Suppressor macrophage treated with lipopolysaccharide for 4 hours (primary cell): ENCODE measurements around the gene AHCYL1.
A peak's percentile ranks its signal among the peaks of the same experiment; 100 is the strongest.

Experiments
- DNase-seq: peaks from one replicate; pipeline ENCODE4 v3.0.0-alpha.2; 2020

The AHCYL1 gene

GRCh38 chr1:109977225-109977624 lies 7.3 kb upstream of the AHCYL1 start:
- no peak for DNase-seq

DNA sequence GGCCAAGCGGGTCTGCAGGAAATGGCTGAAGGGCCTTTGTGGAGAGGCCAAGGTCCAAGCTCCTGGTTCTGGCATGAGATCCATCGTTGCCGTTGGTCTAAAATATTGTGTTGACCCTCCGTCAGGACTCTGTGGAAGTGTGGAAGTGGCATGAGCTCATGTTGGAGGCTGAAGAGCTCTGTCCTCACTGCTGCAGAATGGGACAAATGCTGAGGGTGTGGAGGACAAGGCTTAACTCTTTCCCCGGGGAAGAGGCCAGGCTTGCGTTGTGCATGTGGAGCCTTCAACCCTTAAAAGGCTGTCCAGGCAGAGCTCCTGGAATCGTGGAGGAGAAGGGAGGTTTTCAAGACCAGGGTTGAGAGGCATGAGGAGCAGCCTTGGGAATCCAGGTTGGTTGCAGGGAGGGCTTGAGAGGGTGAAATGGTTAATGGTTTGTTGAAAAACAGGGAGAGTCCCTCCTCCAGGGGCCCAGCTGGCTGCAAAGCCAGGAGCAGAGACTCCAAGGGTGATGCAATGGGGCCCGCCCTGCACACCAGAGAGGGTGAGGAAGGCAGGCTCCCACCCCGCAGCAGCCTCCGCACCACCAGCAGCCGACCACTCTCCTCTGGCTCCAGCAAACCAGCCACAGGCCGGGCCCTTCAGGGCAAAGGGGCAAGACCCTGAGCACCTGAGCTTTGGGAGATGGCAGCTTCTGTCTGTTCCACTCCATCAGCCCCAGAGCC lies 6.7 kb upstream of the AHCYL1 start:
- no peak for DNase-seq

DNA sequence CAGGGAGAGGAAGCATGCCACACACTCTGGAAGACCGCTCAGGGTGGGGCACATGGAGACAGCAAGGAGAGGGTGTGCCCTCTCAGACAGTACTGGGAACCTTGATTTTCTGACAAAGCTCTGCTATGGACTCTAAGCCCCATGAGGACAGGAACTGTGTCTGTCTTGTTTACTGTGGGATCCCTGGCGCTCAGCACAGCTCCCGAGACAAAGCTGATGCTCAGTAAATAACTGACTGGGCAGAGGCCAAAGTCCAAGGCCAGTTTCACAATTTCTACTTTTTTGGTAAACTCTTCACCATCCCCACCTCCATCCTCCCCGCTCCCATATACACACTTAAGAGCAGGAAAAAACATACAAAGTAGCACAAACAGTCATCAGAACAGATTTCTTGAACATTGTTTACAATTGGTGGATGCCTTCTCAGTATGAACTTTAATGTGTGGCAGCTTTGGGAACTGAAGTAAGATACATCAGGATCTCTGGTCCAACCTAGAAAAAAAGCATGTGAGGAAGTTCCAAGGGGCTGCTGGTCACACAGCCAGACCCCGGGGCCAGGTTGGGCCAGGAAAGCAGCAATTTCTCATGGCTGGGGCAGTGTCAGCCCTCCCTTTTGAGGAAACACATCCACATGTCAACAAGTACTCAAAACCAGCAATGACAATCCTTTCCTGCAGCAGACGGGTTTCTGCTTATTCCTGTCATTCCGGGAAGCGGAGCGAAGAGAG lies 5.6 kb upstream of the AHCYL1 start:
- no peak for DNase-seq

DNA sequence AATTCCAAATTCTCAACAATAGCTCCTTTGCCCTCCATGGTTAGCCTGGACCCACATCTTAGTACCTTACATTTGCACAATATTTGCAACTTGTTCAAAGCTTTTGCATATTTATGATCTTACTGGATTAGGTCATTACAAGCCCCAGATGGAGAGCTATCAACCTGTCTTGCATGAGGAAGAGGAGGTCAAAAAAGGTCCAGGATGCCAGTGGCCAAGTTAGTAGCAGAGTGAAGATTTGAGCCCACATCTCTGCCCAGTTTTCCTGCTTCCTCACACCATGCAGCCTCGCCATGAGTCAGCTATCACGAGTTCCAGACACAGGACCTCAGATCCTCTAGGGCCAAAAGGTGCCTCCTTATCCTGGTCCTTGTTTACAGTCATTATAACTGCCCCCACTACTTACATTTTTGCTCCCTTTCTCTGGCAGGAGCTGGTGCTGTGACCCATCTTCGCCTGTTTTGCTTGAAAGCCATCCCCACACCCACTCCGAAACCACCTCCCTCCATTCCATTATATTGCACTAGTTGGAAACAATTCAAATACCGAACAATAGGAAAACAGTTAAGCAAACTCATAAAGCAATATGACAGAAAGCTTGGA lies 5.0 kb upstream of the AHCYL1 start:
- DNase-seq, result peak; percentile 64

- no peak for DNase-seq
Measured at GRCh38 chr1:109980324-109981003, 4.1 kb upstream of the AHCYL1 start.

GRCh38 chr1:109981004-109981335 lies 3.6 kb upstream of the AHCYL1 start:
- DNase-seq, result no peak

DNA sequence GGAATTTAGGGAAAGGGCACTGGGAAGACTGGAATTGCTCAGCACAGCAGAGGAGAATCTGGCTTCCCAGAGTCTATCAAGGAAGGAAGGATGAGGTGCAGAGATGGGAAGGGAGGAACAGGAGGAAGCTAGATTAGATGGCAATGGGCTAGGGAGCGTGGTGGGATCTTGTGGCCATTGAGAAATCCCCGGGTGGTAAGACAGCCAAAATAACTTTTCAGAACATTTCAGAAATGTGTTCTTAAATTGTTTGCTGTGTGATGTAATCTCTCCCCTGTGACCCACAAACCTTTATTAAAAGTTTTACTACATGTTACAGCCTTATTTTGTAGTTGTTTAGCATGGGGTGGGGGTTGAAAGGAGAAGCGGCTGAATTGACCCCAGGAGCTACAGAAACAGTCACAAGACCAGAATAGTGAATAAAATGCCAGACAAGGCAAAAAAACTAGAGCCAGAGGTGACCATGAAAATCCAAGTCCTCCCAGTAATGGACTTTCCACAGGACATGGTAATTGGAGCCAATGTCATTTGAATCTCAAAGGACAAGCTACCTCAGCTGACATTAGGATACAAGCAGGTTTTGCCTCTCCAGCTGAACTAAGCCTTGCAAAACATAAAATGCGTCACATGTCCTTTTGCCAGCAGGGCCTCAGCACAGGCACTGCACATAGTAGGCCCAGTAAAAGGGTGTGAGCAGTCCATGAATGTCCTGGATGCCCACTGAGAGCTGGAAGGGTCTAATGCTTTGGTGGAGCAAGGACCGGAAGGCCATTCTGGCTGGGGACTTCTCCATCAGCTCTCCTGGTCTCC lies 980 bp upstream of the AHCYL1 start:
- no peak for DNase-seq

- peak; percentile 13 for DNase-seq
Measured at GRCh38 chr1:109984190-109984455, 442 bp upstream of the AHCYL1 start.

DNA sequence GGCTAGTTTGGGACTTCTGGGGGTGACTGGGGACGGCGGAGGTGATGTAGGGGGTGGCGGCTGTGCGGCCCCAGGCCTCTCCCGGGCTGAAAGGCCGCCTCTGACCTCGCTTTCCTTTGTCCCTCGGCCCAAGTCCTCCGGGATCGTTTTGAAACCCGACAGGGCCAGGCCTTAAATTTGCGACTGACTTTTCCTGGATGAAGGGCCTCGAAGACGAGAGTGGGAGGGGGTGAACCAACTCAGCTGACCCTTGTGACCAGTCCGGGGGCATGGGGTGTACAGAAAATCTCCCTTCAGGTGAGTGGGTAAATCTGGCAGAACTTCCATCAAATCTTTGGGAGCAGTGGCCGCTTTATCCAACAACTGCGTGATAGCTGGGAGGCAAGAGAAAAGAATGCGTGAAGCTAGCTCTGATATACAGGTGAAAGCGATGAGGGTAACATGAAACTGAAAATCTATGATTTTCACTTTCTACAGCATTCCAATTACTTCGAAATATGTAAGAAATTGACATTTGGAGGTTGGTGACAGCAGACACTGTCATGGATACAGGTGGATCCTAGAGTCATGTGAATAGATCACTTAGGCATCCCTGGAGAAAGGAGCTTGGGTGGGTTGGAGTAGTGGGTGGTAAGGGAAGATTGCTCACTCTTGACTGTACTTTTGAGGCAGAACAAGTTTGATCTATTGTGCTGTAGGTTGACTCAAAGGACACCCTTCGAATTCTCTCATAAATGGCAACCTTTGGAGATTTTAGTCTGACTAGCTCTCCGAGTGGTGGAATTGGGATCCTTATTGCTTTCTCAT lies 885 bp downstream of the AHCYL1 start:
- peak; percentile 25 for DNase-seq

DNA sequence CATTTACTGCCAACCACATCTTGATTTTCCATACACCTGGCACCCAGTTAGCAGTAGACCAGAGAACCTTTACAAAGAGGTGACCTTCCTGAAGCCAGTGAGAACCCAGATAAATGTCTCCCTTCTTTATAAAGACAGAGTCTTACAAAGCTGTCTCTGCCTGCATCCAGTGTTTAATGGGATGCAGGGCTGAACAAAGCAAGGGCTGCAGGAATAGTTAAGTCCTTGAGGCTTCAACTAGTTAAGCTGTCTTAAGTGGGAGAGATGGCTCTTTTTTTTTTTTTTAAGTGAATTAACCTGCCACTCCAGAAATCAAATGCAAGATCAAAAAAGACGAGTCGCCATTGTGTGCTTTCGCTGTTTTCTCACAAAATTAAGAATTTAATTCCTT lies 1.5 kb downstream of the AHCYL1 start:
- no peak for DNase-seq

DNA sequence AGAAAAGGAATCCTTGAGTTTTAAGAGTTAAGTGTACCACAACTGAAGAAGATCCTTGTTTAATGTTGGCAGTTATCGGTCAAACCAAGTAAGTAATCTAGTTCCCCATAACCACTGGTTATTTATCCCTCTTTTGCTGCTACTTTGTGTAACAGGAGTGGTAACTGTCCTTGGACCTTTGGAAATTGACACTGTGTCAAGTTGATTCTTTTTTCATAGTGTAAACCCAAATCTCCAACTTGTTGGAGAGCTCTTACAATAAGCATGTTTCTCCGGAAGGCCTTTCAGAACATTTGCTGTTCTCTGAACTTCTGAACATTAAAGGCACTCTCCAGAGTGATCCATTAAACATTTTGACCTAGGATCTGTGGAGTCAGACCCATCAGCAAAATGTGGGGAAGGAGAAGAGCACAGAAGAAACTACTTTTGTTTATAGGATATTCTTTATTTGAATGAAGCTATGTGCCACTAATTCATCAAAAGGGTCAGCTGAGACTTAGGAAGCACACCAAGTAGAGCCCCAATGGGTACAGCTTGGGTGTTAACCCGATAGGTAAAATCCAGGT lies 3.9 kb downstream of the AHCYL1 start:
- DNase-seq, result no peak

DNA sequence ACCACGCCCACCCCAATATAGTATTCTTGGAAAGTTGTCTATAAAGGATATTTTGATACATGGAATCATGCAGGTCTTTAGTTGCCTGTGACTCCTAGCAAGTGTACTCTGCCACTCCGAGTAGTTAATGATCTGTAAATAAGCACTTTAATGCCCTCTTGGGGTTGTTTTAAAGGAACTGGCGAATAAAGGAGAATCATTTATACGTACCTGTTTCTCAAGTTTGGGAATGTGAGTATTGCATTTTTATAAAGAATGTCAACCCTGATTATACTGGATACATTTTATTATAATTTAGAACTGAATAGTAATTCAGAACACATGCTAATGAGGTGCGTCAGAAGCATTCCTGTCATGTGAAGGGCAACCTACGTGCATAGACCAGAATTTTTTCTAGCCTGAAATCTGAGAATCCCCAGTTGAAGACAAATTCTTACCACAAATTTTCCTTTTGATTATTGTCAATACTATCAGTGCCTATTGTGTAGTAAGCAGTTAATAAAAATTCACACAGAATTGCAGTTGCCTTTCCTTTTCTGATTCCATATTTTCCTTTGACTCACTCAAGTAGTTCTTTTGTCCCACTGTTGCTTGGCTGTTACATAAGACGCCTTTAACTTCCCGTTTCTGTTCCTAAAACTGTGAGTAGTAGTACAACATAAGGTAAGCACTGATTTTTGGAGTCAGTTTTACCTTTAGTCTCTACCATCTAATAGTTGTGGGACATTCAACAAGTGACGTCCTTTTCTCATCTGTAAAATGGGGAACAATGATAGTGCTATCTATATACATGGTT lies 5.1 kb downstream of the AHCYL1 start:
- DNase-seq, result peak; percentile 76

DNA sequence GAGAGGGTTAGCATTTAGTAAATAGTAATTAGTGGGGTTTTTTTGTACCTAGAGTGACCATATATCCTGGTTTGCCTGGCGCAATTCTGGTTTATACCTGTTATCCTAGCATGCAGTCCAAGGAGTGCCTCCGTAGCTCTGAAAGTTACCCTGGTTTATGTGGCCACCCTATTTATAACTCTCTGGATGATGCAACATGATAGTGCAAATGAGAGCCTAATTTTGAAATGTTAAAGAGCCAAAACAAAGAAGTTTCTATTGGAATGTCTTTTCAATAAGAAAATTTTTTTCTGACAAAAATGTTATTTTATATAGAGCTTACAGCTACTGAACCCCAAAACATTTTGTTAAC lies 5.7 kb downstream of the AHCYL1 start:
- DNase-seq, result no peak

DNA sequence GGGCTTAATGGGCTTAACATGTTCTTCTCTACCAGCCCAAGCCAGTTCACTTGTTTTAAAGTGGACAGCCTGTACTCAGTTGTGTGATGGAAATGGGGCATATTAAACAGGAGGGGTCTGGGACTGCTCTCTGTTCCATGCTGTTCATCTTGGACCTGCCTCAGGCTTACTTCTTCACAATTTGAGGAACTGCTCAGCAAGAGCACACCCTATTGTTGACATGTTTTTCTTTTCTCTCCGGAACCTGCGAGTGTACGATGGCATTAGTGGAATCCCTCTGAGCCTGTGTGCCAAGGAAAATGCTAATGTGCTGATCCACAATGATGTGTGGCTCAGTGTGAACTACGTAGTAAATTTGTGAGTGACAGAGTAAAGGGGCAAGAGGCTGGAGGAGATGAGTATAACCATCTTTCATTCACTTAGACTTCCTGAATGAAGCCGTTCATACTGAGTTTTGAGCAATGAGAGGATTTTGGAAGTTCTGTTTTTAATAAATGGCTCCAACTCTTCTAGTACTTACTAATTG lies 6.9 kb downstream of the AHCYL1 start:
- DNase-seq, result no peak

DNA sequence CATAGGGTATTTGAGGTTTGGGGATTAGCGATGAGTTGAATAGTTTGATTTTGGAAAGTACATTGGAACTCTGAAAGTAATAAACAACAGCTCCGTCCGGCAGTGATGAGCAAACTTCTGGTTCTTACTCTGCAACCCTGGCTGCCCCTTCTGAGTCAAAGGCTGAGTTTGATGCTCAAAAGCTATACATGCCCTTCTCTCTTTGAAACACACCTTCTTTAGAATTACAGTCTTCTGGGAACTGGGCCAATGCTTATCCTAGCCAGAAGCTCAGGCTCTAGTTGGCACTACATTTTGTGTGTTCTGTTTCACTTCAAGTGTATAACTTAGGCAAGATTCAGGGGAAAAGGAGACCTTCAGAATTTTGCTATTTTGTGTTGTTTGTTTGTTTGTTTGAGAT lies 9.3 kb downstream of the AHCYL1 start:
- DNase-seq, result no peak

DNA sequence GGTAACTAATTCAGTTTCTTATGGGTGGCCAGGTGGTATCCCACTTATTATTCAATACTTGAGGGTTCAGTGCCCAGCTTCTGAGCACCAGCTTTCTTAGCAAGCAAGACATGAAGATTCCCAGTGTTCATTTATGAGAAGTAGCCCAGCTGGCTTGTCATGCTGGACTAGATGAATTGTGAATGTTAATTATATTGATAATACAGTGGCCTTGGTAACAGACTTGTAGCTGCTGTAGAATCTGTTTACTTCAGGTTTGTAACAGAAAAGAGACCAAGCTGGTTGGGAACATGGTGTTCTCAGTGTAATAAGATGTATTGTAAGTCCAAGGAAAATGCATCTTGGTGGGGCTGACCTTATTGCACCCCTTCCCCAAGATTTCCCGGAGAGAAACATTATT lies 10.1 kb downstream of the AHCYL1 start:
- no peak for DNase-seq

GRCh38 chr1:109995536-109995935 lies 11.0 kb downstream of the AHCYL1 start:
- DNase-seq, result no peak

DNA sequence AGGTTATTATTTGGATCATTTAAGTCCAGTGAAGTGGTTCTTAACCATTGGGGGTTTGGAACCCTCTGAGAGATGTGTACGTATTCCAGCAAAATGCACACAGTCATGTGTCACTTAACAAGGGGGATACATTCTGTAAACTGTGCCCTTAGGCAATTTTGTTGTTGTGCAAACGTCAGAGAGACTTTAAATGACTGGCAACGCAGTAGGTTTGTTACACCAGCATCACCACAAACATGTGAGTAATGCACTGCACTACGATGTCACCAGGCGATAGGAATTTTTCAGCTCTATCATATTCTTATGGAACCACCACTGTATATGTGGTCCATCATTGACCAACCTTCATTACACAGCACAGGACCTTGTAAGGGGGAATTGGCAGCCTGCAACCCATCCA lies 11.9 kb downstream of the AHCYL1 start:
- DNase-seq, result peak; percentile 51

- DNase-seq, result no peak
Measured at GRCh38 chr1:109997204-109997866, 12.8 kb downstream of the AHCYL1 start.

DNA sequence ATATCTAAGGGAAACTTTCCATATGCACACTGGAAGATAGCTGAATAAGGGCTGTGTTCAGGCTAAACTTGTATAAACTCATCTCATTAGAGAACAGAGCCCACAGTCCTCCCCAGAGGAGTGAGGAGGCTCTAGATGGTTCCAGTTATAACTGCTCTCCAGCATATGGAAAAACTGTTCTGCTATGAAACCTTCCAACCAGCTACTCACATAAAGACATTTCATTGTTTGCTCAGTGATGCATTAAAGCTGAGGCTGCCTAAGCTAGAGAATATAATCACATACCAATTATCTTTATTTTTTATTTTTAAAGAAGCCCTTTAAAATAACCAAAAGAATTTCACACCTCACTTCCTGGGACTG lies 13.3 kb downstream of the AHCYL1 start:
- no peak for DNase-seq

DNA sequence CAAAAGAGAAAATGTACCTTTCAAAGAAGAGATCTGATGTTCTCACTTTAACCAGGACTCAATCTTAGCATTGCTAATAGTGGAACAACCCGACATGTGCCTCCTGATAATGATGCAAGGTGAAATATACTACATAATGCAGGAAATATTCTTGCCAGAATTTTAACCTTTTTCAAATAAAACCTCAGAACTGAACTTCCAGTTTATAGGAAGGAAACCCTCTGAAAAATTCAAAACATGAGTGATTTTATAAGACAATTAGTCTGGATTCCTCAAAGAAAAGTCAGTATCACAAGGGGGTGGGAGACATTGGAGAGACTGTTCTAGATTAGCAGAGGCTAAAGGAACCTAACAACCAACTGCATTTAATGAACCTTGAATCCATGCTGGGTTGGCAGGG lies 18.1 kb downstream of the AHCYL1 start:
- DNase-seq, result no peak
